OCI-LY7 (cell line): ENCODE results near the gene PDS5A. TPM values are rescaled to one million over a fixed set of nuclear protein-coding genes. Genes with fewer than 3 reads are reported as not detected.
"Not testable (repeated sequence)": the region's sequence is repeated elsewhere in the genome, so short reads cannot be mapped to it uniquely, and the experiment has no call there.

Experiments
- BruUV-seq: library from RNA; stranded (reverse); fragments of 400-500 nt; replicated peaks from 2 replicates; lab custom pipeline; 2021; lab: Mats Ljungman, UMichigan
- CTCF ChIA-PET: fragments of 300-600 bp; sonication (Branson Sonifier 250); formaldehyde crosslinking; loops from one replicate; lab custom pipeline; 2022; ENCODE audit warnings: antibody characterized with exemption; ENCODE audit not compliant: unreplicated experiment; lab: Charles Lee
- POLR2A ChIA-PET: fragments of 300-600 bp; sonication (Branson Sonifier 250); formaldehyde crosslinking; loops from one replicate; lab custom pipeline; 2022; ENCODE audit warnings: antibody characterized with exemption; lab: Charles Lee
- DNase-seq: peaks from one replicate; pipeline ENCODE4 v3.0.0-alpha.2; 2015; ENCODE audit warnings: low spot score
- H2AFZ ChIP-seq: fragments of 200-600 bp; sonication (generic), shearing (Covaris generic); 2 replicates; pipeline ENCODE4 v1.6.1; 2014; ENCODE audit warnings: mild to moderate bottlenecking, antibody characterized with exemption, low read length, moderate library complexity
- H3K27ac ChIP-seq: fragments of 200-600 bp; sonication (generic); 2 replicates; pipeline ENCODE4 v1.5.1; 2014; ENCODE audit warnings: mixed run types, low read depth, mild to moderate bottlenecking, moderate library complexity, low read length, inconsistent platforms; ENCODE audit not compliant: poor library complexity, severe bottlenecking
- H3K36me3 ChIP-seq: fragments of 200-600 bp; sonication (generic); 2 replicates; pipeline ENCODE4 v1.6.1; 2014; ENCODE audit warnings: mild to moderate bottlenecking, antibody characterized with exemption, low read length, moderate library complexity, mixed read lengths; ENCODE audit not compliant: insufficient read depth
- H3K4me1 ChIP-seq: fragments of 200-600 bp; sonication (generic); 2 replicates; pipeline ENCODE4 v1.5.1; 2014; ENCODE audit warnings: mild to moderate bottlenecking, low read length; ENCODE audit not compliant: insufficient read depth, poor library complexity, severe bottlenecking
- H3K4me2 ChIP-seq: fragments of 200-600 bp; sonication (generic); 2 replicates; pipeline ENCODE4 v1.6.1; 2014; ENCODE audit warnings: mild to moderate bottlenecking, low read length
- H3K4me3 ChIP-seq: fragments of 200-600 bp; sonication (generic); 2 replicates; pipeline ENCODE4 v1.5.1; 2014; ENCODE audit warnings: mild to moderate bottlenecking, low read depth, low read length; ENCODE audit not compliant: poor library complexity, severe bottlenecking
- H3K79me2 ChIP-seq: fragments of 200-600 bp; sonication (generic); 2 replicates; pipeline ENCODE4 v1.6.1; 2016; ENCODE audit warnings: low read depth, mild to moderate bottlenecking, low read length, moderate library complexity, mixed read lengths; ENCODE audit not compliant: insufficient read depth
- H3K9me2 ChIP-seq: fragments of 200-600 bp; sonication (generic); 2 replicates; pipeline ENCODE4 v1.6.1; 2016; ENCODE audit warnings: mild to moderate bottlenecking, low read length, mixed read lengths; ENCODE audit not compliant: insufficient read depth
- H3K9me3 ChIP-seq: fragments of 200-600 bp; sonication (generic); 2 replicates; pipeline ENCODE4 v1.6.1; 2014; ENCODE audit warnings: mild to moderate bottlenecking, mixed run types, low read length, mixed read lengths
- H4K20me1 ChIP-seq: fragments of 200-600 bp; sonication (generic); 2 replicates; pipeline ENCODE4 v1.6.1; 2014; ENCODE audit warnings: mild to moderate bottlenecking, antibody characterized with exemption, low read length, moderate library complexity, mixed read lengths; ENCODE audit not compliant: insufficient read depth
- CTCF ChIP-seq: fragments of 200-600 bp; sonication (generic); conservative IDR thresholded peaks from 2 replicates; pipeline ENCODE4 v1.5.1; 2014; ENCODE audit warnings: mild to moderate bottlenecking, antibody characterized with exemption, low read length, moderate library complexity, mixed read lengths
- EZH2phosphoT487 ChIP-seq: fragments of 200-600 bp; sonication (generic); IDR thresholded peaks from 2 replicates; pipeline ENCODE4 v1.6.1; 2018; ENCODE audit warnings: low read depth, borderline replicate concordance, mild to moderate bottlenecking, mixed run types, antibody characterized with exemption, low read length, moderate library complexity, mixed read lengths
- intact Hi-C: fragments of 100-400 bp; cut with micrococcal nuclease; formaldehyde crosslinking; loops from one replicate; pipeline ENCODE4 v1.10.0; 2022; ENCODE audit not compliant: unreplicated experiment
- total RNA-seq, 2 experiments: library from RNA; depleted of rRNA in 1 of 2; stranded (reverse); fragments of >200 nt in 1 of 2; shearing (Covaris generic) in 1 of 2; gene quantifications; 2 replicates each; pipeline ENCODE4 v1.2.3, GENCODE V29; 2014 to 2022

Gene PDS5A
- total RNA-seq, 2 experiments from 2014 or later, result 69.5 to 114 TPM

- H3K4me1 ChIP-seq, result peaks cover 31% of the 10 kb centered on the region
- intact Hi-C loops, result loop anchor here (1.0 to 5.0 kb wide), 7 partner anchors 73 to 506 kb away; partner anchors contain the start of genes UBE2K and UGDH
- peaks cover 68% of the 10 kb centered on the region for H3K79me2 ChIP-seq
- H3K4me3 ChIP-seq, result peak overlapping the region; percentile 86
- no peak overlapping the region for H2AFZ ChIP-seq
- H3K27ac ChIP-seq, result peak overlapping the region; percentile 86
- H3K9me3 ChIP-seq, result no peaks in the 10 kb centered on the region
- DNase-seq, result no peak
- ChIA-PET POLR2A (interaction anchor here (0.6 to 1.6 kb wide), 4 partner anchors 12 to 179 kb away, joined by 3 to 9 read pairs (median 4); no protein-coding TSS in a partner anchor), CTCF (no interaction called here)
- no peaks in the 10 kb centered on the region for H3K9me2 ChIP-seq
- no TSS peak for BruUV-seq
- H3K4me2 ChIP-seq, result peak overlapping the region; percentile 79
- peaks cover 54% of the 10 kb centered on the region for H3K36me3 ChIP-seq
- TF ChIP-seq EZH2phosphoT487 (no peak), CTCF (no peak)
- peaks cover 10% of the 10 kb centered on the region; the same call in 1 of the 2 replicates for H4K20me1 ChIP-seq
Observed at GRCh38 chr4:39975488-39976089, 2.1 kb downstream of the PDS5A start.

- H3K27ac ChIP-seq, H3K9me3 ChIP-seq, DNase-seq, H2AFZ ChIP-seq, intact Hi-C loops, CTCF ChIA-PET, BruUV-seq, H3K4me2 ChIP-seq, H3K9me2 ChIP-seq, H3K4me3 ChIP-seq: not testable (repeated sequence)
- H3K4me1 ChIP-seq, result peaks cover 23% of the 10 kb centered on the region
- H3K79me2 ChIP-seq, result peaks cover 90% of the 10 kb centered on the region
- POLR2A ChIA-PET, result interaction anchor here (0.6 to 1.7 kb wide), 3 partner anchors 35 to 210 kb away, joined by 3 to 7 read pairs (median 4); no protein-coding TSS in a partner anchor
- peaks cover 10% of the 10 kb centered on the region; the same call in 1 of the 2 replicates for H4K20me1 ChIP-seq
- peaks cover 75% of the 10 kb centered on the region for H3K36me3 ChIP-seq
Observed at GRCh38 chr4:39973052-39973451, 4.7 kb downstream of the PDS5A start.

GRCh38 chr4:39970671-39971640 is 6.8 kb downstream of the PDS5A start:
- Histone ChIP-seq H4K20me1 (peaks cover 7% of the 10 kb centered on the region; the same call in 1 of the 2 replicates), H3K27ac (peak overlapping the region; percentile 0), H3K79me2 (peaks cover 99% of the 10 kb centered on the region), H3K4me3 (no peak overlapping the region), H3K4me2 (peak overlapping the region; percentile 34; the same call in 1 of the 2 replicates), H3K4me1 (peaks cover 23% of the 10 kb centered on the region), H3K36me3 (peaks cover 85% of the 10 kb centered on the region), H3K9me2 (no peaks in the 10 kb centered on the region), H3K9me3 (no peaks in the 10 kb centered on the region), H2AFZ (no peak overlapping the region)
- ChIA-PET POLR2A (interaction anchor here (0.6 to 0.9 kb wide), 4 partner anchors 8 to 123 kb away, joined by 3 to 4 read pairs (median 4); no protein-coding TSS in a partner anchor), CTCF (interaction anchor here (0.7 kb wide), 1 partner anchor 42 kb away, joined by 5 read pairs; no protein-coding TSS in a partner anchor)
- intact Hi-C loops, result no loop called here
- no TSS peak for BruUV-seq
- TF ChIP-seq CTCF (no peak), EZH2phosphoT487 (no peak)
- peak; percentile 35 for DNase-seq
